ENCODE results near the gene APC.
"Not testable (repeated sequence)": the region's sequence is repeated elsewhere in the genome, so short reads cannot be mapped to it uniquely, and the experiment has no call there.

Gene APC

DNA sequence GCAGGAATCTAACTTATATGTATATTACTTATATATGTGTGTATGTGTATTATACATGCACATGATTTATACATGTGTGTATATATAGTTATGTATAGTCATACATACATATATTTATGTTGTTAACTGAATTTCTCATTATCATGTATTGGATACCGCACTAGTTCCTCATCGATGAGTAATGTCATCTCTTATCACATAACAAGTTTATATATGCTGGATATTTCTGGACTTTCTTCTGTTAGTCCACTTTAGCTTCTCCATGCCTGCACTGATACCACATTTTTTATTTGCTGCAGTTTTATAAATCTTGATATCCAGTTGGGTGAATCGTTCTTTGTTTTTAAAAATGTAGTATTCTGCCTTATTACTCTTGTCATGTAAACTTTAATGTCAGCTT lies 50.2 kb downstream of the APC start:
- no peak for DNase-seq

DNA sequence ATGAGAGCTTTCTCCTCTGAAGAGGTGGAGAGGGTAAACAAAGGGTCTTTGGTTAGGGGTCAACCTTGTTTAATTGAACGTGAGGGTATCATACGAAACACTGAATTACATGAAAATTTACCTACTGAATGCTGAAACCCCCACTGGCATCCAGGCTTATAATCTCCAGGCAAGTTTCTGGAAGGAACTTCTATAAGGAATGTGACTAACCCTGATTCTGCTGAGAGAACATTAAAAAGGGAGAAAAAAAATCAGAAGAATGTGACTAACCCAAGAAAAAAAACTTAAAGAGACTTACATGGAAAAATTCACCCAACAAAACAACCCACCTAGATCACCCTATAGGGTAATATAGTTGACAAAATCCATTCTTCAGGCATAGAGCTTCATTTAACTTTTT lies 55.5 kb downstream of the APC start:
- no peak for DNase-seq

DNA sequence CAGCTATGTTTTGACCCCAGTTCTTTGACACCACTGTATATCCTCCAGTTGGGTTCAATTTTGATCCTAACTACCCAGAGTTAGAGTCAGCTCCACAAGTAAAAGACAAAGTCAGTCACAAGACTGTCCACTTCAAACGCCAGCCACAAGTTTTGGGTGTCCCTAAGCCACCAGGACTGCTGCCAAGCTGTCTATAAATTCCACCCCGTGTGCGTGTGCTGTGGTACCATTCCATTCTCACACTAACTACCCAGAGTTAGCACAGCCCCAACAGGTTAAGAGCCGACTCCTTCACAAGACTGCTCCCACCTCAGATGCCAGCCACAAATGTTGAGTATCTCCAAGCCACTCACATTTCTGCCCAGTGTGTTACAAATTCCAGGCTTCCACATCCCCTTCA lies 56.7 kb downstream of the APC start:
- no peak for DNase-seq

DNA sequence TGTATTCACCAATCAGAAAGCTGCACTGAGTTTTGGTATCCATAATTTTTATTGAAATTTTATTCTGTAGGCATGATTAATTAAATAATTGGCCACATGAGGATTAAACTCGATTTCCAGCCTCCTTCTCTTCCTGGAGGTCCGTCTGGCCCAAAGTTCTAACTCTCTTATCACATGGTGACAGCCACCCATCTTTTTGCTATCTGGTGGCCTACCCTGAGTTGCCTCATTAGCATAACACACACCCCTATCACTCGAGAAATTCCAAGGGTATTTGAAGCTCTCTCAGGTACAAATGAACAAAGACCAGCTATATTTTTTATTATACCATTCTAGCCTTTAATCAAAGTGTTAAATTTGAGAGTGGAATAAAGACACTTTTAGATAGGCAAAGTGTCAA lies 57.7 kb downstream of the APC start:
- no peak for DNase-seq

DNA sequence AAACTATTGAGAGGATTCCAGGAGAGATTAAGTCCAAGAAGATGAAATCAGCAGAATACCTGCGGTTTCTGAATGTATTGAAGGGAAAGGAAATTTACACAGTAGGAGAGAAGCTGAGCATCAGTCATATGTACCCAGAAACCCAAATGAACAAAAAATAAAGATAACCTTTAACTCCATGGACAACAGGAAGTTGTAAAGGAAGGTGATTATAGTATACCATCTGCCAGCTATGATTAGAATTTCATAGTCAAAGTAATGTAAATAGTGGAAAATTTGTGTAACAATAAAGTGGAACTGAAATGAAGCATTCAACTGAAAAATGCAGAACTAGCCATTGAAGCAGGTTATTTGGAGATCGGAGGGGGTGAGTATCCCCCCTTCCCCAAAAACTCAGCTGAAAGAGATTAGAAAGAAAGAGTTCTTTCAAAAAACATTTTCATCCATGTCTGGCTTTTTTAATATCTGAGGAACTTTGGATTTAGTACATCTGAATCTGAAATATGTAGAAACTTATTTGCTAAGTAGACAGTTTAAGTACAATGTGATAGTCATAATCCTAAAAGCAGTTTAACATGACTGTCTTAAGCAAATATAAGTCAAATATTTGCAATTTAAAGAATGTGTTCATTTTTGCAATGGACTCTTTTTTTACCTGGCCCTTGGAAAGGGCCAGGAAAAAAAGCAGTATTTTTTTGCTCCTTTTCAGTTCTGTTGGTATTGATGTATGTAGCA lies 58.4 kb downstream of the APC start:
- no peak for DNase-seq

DNA sequence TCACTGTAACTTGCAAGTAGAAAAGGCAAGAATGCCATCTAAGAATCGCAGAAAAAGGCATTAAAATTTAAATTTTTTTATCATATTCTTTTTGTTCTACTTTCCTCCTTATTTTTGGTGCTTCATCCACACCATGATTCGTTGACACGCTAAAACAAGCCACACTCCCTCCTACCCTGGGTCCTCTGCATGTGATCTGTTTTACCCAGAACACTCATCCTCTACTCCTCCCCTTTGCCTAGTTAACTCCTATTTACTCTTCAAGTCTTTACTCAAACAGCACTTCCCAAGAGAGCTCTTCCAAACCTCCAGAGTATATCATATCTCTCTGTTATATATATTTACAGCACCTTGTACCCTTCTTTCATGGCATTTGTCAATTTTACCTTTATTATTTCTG lies 62.0 kb downstream of the APC start:
- no peak for DNase-seq

DNA sequence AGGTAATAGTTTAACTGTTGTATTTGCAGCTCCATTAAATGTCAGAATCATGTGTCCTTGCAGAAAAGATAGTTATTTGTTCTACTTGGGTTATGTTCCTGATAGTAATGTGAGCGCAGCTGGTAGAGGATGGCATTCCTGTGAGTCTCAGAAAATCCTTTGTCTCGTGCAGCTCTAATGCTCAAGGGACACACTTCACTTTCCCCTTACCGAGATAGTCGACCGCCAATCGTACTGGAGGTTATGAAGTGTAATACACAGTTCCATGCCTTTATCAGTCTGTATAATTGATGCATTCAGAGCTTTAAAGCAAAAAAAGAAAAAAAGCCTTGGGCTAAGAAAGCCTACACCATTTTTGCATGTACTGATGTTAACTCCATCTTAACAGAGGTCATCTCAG lies 63.2 kb downstream of the APC start:
- no peak for DNase-seq

DNA sequence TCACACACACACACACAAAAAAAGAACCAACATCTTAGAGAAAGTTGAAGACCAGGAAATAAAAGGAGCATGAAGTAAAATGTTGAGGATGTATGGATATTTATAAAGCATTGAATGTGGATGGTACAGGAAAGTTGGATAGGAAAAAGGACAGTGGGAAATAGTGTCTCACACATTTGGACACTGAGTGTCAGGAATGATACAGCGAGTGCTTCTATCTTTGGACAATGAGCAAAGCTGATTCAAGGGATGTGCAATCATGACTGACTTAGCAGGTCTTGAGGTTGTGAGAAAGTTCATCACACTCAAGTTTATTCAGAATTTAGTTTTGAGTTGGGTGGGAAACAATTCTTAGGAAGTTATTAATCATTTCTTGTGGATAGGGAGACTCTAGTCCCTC lies 73.3 kb downstream of the APC start:
- DNase-seq, result no peak

DNA sequence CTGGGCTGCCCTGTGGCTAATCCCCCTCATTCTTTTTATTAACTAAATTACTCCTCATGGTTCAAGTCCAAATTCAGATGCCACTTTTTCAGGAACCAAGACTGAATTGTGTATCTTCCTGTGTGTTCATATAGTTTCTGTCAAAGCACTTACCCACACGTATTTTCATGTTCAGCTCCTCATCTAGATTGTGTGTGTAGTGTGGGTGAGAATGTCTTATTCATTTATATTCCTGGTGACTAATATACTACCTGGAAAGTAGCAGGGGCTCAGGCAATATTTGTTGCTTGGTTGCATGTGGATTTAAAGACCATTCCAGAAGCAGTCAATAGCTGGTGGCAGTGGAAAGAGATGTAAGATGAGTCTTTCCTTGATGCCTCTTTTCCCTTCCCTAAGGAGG lies 74.9 kb downstream of the APC start:
- DNase-seq, result no peak

DNA sequence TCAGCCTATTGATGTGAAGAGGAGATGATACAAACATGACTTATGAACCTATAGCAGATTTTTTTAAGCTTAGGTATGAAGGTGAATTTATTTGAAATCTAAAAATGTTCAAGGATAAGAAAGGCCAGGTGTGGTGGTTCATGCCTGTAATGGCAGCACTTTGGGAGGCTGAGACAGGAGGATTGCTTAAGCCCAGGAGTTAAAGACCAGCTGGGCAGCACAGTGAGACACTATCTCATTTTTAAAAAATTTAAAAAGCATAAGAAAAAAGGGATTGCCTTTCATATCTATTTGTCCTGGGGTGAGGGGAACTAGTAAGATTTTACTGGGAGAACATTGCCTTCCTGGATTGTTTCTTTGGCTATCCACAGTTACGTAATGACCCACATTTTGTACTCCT lies 82.6 kb downstream of the APC start:
- no peak for DNase-seq

DNA sequence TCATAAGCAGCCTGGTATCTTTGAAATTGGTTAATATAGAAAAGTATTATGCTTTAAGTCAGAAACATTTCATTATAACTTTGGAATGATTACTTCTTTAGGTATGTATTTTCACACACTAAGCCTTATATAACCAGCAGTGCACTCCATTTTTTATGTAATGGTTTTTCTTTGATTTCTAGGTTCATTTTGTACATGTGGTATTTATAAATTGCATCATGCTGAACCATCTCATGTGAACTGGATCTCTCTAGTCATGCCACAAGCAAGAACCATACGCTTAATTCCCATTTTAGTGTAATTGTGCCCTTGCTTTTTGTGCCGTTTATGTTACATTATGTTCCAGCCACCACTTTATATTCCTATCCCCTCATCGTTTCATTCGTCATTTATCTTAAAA lies 84.8 kb downstream of the APC start:
- DNase-seq, result no peak

DNA sequence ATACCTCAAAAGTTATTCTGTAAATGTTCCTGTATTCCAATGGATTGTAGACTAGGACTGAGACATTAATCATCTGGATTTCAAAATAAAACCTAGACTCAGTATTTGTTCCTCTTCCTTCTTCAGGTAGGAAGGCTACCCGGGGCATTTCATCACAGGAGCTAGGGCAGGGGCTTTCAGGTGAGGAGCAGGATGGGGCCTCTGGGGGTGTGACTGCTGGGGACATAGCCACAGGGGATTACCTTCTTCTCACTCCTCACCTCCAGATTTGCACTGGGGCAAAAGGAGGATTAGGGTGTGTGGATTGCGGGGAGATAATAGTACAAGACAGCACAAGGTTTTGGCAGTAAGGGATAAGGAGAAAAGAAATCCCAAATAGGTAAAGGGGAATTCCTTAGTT lies 85.5 kb downstream of the APC start:
- DNase-seq, result no peak

DNA sequence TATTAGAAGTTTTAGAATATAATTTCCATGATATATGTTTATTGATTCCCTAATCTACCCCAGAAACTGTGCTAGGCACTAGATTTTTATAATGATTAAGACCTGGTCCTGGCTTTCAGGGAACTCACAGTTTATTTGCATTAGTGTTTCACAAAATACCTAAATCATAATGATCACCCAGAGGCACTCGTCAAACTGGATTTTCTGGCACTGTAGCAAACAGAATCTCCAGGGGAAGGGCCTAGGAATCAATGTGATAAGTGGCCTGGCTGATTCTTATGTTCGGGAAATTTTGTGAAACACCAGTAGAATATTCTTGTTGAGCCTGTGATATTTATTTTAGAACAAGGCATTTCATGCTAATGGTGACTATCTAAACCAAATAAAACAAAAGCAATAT lies 86.0 kb downstream of the APC start:
- no peak for DNase-seq

DNA sequence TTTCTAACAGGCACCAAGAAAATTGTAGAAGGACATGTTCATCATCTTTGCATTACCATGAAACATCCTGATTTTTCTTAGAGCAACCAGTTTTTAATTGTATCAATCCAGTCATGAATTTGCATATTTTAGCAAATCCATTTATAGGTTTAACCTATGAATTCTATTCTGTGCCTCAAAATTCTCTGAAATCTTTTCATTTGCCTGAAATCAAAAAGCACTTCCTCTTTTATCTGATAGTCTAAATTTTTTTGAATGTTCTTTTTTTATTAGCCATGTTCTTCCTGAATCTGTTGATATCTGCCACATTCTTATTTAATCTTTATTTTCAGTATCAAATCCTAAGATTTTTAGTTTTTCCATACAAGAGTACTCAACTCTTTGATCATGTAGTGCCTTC lies 86.5 kb downstream of the APC start:
- no peak for DNase-seq

DNA sequence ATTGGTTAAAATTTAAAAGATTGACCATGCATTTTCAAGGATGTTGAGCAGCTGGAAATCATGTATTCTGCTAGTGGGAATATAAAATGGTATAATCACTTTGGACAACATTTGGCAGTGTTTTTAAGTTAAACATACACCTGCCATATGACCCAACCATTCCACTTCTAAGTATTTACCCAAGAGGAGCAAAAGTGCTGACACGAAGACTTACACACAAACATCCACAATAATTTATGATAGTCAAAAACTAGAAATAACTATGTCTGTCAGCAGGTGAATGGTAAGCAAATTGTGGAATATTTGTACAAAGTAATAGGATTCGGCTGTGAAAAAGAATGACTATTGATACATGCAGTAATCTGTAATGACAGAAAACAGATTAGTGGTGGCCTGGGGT lies 92.7 kb downstream of the APC start:
- no peak for DNase-seq

DNA sequence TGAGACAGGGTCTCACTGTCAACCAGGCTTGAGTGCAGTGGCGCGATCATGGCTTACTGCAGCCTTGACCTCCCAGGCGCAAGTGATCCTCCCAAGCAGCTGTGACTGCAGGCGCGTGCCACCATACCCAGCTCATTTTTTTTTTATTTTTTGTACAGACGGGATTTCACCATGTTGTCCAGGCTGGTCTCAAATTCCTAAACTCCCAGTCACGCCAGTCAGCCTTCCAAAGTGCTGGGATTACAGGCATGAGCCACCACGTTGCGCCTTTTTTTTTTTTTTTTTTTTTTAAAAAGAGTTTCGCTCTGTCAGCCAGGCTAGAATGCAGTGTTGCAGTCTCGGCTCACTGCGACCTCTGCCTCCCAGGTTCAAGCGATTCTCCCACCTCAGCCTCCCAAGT lies 96.3 kb downstream of the APC start:
- DNase-seq, result no peak

DNA sequence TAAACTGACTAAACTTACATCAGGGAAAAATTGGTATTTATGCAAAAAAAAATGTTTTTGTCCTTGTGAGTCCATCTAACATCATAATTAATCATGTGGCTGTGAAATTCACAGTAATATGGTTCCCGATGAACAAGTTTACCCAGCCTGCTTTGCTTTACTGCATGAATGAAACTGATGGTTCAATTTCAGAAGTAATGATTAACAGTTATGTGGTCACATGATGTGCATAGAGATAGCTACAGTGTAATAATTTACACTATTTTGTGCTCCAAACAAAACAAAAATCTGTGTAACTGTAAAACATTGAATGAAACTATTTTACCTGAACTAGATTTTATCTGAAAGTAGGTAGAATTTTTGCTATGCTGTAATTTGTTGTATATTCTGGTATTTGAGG lies 106.8 kb downstream of the APC start:
- DNase-seq, result no peak

DNA sequence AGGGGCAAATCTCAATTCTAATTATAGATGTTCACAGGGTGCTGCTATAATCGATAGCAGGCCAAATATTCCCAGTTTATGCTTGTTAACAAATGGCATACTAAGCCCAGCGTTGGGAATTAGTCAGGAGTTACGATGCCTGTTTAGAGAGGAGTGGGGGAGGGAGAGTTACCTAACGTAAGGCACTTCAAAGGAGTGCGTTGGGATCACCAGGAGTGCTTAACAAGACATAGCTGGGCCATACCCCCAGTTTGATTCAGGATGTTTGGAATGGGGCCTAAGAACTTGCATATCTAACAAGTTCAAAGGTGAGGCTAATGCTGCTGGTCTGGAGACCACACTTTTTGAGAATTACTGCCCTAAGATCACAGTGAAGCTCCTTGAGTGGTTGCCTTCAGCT lies 108.9 kb downstream of the APC start:
- no peak for DNase-seq

DNA sequence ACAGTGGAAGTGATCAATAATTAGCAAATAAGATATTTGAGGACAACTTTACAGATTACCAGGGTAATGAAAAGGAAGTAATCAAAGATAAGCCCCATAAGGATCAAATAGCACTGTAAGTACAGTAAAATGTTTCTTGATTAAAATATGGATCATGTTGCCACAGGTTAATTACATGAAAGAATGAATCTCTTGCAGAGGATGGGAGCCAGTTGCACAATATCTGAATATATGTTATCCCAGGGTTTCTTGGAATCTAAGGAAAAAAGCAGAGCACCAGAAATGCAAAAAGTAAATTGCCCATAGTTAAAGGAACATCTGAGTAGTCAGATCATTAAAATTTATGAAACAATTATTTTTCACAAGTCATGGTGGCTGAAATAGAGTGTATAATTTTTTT lies 109.6 kb downstream of the APC start:
- no peak for DNase-seq

DNA sequence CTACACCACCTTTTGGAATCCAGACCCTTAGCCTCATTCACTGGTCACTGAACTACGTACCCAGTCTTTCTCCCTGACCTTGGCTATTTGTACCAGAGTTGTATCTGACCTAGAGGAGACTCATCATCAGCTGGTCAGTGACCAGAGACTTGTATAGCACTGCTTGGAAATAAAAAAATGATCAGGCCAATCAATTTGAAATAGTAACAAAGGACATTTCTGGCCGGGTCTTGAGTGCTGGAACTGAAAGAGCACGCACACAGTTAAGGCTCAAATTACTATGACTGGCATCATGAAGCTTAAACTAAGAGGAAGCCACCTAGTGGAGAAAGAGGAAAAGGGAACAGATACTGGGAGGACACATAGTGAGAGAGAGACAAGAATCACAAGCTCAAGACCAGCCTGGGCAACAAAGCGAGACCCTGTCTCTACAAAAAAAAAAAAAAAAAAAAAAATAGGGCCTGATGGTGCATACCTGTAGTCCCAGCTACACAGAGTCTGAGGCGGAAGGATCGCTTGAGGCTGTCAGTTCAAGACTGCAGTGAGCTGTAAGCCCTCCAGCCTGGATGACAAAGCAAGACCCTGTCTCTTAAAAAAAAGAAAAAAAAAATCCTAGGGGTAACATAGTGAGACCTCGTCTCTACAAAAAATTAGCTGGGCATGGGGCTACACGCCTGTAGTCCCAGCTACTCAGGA lies 110.6 kb downstream of the APC start:
- peak; percentile 43 for DNase-seq

DNA sequence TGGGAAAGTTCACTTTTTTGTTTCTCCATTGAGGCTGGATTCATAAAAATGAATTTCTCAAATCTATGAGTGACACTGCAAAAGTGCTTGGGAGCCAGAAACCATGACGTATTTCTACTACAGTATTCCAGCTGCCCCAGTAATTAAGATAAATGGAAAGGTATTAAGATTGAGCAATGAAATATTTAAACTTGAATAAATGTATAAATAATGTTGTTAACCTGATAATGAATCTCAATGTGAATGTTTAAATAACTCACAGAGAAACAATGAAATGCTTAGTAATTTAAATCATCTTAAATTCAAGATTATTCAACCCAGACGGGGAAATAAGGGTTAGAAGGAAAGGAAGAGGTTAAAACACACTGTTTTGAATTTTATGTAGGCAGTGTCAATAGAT lies 112.2 kb downstream of the APC start:
- DNase-seq, result no peak

DNA sequence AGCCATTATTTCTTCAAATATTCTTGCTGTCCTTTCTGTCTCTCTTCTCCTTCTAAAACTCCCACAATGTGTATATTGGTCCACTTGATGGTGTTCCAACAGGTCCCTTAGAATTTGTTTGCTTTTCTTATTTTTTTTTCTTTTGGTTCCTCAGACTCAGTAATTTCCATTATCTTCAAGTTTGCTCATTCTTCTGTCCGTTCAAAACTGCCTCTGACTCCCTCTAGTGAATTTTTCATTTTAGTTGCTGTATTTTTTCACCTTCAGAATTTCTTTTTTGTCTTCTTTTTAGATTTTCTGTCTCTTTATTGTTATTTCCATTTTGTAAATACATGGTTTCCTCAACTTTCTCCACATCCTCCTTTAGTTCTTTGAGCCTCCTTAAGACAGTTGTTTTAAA lies 117.0 kb downstream of the APC start:
- DNase-seq, result no peak

DNA sequence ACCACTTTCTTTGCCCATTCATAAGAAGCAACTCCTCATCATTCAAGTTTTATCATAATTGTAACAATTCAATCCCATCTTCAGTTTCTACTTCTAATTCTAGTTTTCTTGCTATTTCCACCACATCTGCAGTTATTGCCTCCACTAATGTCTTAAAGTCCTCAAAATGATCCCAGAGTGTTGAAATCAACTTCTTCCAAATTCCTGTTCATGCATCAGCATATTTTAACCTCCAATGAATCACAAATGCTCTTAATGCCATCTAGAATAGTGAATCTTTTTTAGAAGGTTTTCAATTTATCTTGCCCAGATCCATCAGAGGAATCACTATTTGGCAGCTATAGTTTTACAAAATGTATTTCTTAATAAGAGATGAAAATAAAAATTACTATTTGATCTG lies 120.2 kb downstream of the APC start:
- no peak for DNase-seq

DNA sequence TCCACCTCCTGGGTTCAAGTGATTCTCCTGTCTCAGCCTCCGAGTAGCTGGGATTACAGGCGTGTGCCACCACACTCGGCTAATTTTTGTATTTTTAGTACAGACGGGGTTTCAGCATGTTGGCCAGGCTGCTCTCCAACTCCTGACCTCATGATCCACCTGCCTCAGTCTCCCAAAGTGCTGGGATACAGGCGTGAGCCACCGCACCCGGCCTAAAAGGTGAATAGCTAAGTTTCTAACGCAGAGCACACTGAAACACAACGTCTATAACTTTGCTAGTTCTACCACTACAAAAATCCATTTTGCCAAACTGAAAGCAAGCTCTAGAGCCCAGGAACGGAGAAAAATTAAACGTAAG lies 122.9 kb downstream of the APC start:
- DNase-seq, result not testable (repeated sequence)

DNA sequence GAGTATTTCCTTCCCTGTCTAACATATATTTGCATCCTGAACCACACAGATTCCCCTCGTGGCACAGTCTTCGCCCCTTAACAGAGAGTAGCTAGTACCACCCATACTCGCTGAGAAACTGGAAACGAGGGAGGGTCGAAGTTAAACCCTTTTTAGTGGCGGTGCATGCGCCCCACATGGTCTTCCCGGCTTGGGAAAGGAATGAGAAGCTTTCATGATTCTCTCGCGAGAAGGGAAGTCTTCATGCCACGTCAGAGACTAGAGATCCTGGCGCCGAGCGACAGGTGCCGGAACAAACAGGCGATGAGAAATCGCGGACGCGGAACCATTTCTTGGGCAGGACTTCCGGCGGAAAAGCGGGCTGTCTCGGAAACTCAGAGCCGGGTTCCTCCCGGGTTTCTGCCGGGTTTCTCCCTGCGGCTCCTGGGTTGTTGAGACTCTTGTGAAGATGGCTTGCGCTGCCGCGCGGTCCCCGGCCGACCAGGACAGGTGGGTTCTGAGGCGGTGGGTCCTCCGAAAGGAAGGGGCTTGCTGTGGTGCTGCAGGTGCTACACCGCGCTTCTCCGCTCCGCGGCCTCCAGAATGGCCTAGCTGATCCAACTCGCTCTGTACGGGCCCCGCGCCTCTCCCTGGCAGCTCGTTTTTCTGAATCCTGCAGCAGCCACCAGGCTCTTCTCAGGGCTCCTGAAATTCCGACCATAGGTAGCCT lies 123.4 kb downstream of the APC start, which contains the start of gene SRP19:
Gene SRP19 (plus strand): TSS at position 359 of the 709 bp plus-strand sequence. CDS start 90 bp downstream, at position 449.
- DNase-seq, result peak; percentile 88

Measured in SHP77 treated with DMSO at 0.1 percent for 48 hours (cell line).